8988T (cell line): Measurements from ENCODE around the gene C11orf87.

Source experiments
- DNase-seq: peaks from one replicate; pipeline ENCODE4 v3.0.0; 2011

Gene C11orf87

DNA sequence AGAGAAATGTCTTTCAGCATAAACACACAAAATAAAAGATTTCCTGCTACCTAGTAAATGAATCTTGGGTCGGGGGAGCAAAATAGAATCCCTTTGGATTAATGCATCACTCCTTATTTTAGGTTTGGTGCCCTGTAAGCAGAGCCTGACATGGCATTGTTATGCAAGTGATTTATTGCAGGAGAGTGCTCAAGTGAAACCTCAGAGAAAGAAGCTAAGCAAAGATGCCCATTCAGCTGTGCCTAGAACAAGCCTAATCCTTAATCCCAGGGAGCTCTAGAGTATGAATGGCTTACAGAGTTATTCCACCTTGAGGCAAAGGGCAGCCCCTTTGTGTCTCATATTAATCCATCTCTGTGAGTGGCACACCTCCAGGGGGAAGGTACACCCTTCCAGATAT is 21.1 kb downstream of the C11orf87 start:
- DNase-seq, result no peak

DNA sequence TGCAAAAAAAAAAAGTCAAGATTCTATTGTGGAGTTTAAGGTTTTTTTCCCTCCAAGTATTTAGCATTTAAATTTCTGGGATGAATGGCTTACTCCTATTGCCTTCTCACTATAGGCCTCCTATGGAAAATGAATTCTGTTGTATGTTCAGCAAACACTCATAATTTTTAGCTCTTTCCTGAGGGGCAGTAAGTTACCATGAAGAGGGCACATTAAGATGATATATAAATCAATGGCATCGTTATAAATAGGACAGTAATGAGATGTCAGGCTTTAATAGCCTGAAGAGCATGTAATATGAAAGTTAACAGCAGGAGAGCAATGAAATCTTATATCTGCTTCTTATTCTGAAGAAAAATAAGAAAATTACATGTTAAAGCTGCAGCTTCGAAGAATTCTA is 32.9 kb downstream of the C11orf87 start:
- DNase-seq, result no peak
